ENCODE data around the gene ARID2. TPM values are rescaled to one million over a fixed set of nuclear protein-coding genes. Genes with fewer than 3 reads are reported as not detected.

Gene ARID2
- total and polyA plus RNA-seq, 2 of the 13 experiments (the other 11 are each of a cell fraction or from before 2014, with no cell fraction given) = 15.9 to 22.2 TPM

DNA sequence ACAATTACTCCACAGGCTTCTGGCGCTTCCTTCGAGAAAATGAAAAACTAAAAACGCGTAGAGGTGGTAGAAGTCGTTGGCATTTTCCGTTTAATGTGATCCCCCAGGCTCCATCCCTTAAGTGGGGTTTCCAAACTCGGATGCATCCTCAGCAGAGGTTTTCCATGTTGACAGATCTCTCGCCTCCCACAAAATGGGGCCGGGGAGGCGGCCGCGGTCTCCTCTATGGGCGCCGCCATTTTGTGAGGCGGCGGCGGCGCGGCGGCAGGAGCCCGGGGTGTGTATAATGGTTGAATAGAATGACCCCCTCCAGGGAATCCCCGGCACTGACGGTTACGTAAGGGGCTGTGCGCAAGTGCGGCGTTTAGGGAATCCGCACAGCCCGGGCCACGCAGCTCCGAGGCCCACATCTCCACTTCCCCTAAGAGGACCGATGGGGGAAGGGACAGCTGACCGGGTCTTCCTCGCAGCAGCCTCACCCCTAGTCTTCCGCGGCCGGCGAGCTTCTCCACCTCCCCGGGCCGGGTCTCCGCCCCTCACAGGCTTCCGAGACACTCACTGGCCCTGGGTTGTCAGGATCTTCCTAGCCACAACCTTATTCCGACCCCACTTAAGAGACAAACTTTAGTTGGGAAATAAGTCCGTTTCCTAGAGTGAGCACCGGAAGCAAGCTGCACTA is 2.1 kb upstream of the ARID2 start (continued):
- TF ChIP-seq, protein P1, sequence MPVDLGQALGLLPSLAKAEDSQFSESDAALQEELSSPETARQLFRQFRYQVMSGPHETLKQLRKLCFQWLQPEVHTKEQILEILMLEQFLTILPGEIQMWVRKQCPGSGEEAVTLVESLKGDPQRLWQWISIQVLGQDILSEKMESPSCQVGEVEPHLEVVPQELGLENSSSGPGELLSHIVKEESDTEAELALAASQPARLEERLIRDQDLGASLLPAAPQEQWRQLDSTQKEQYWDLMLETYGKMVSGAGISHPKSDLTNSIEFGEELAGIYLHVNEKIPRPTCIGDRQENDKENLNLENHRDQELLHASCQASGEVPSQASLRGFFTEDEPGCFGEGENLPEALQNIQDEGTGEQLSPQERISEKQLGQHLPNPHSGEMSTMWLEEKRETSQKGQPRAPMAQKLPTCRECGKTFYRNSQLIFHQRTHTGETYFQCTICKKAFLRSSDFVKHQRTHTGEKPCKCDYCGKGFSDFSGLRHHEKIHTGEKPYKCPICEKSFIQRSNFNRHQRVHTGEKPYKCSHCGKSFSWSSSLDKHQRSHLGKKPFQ (CRISPR knock-in tag; IDR thresholded peaks at IDR 0.05; ENCODE audit: insufficient replicate concordance) = peak; percentile 59
- TF ChIP-seq, protein P2, sequence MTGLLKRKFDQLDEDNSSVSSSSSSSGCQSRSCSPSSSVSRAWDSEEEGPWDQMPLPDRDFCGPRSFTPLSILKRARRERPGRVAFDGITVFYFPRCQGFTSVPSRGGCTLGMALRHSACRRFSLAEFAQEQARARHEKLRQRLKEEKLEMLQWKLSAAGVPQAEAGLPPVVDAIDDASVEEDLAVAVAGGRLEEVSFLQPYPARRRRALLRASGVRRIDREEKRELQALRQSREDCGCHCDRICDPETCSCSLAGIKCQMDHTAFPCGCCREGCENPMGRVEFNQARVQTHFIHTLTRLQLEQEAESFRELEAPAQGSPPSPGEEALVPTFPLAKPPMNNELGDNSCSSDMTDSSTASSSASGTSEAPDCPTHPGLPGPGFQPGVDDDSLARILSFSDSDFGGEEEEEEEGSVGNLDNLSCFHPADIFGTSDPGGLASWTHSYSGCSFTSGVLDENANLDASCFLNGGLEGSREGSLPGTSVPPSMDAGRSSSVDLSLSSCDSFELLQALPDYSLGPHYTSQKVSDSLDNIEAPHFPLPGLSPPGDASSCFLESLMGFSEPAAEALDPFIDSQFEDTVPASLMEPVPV (CRISPR knock-in tag; IDR thresholded peaks at IDR 0.05) = 0 out of 2 replicates have a peak, but pooled peaks have one; percentile 28
- TF ChIP-seq ZBTB7B (CRISPR knock-in tag; IDR thresholded peaks at IDR 0.05) (peak; percentile 55; the same call in 1 of the 2 replicates), ZKSCAN5 (CRISPR knock-in tag; IDR thresholded peaks at IDR 0.05) (no peak), CEBPB (IDR thresholded peaks at IDR 0.05; ENCODE audit: borderline replicate concordance, low read depth, low read length) (peak; percentile 50), ZNF30 (CRISPR knock-in tag; IDR thresholded peaks at IDR 0.05) (0 out of 2 replicates have a peak, but pooled peaks have one; percentile 13), BRD4 (CRISPR knock-in tag; IDR thresholded peaks at IDR 0.05) (peak; percentile 61), SNAPC2 (CRISPR knock-in tag; IDR thresholded peaks at IDR 0.05) (0 out of 2 replicates have a peak, but pooled peaks have one; percentile 48)
- TF ChIP-seq, protein P3, sequence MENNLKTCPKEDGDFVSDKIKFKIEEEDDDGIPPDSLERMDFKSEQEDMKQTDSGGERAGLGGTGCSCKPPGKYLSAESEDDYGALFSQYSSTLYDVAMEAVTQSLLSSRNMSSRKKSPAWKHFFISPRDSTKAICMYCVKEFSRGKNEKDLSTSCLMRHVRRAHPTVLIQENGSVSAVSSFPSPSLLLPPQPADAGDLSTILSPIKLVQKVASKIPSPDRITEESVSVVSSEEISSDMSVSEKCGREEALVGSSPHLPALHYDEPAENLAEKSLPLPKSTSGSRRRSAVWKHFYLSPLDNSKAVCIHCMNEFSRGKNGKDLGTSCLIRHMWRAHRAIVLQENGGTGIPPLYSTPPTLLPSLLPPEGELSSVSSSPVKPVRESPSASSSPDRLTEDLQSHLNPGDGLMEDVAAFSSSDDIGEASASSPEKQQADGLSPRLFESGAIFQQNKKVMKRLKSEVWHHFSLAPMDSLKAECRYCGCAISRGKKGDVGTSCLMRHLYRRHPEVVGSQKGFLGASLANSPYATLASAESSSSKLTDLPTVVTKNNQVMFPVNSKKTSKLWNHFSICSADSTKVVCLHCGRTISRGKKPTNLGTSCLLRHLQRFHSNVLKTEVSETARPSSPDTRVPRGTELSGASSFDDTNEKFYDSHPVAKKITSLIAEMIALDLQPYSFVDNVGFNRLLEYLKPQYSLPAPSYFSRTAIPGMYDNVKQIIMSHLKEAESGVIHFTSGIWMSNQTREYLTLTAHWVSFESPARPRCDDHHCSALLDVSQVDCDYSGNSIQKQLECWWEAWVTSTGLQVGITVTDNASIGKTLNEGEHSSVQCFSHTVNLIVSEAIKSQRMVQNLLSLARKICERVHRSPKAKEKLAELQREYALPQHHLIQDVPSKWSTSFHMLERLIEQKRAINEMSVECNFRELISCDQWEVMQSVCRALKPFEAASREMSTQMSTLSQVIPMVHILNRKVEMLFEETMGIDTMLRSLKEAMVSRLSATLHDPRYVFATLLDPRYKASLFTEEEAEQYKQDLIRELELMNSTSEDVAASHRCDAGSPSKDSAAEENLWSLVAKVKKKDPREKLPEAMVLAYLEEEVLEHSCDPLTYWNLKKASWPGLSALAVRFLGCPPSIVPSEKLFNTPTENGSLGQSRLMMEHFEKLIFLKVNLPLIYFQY (CRISPR knock-in tag; IDR thresholded peaks at IDR 0.05; ENCODE audit: borderline replicate concordance) = peak; percentile 74; the same call in 1 of the 2 replicates
- TF ChIP-seq, protein P4, sequence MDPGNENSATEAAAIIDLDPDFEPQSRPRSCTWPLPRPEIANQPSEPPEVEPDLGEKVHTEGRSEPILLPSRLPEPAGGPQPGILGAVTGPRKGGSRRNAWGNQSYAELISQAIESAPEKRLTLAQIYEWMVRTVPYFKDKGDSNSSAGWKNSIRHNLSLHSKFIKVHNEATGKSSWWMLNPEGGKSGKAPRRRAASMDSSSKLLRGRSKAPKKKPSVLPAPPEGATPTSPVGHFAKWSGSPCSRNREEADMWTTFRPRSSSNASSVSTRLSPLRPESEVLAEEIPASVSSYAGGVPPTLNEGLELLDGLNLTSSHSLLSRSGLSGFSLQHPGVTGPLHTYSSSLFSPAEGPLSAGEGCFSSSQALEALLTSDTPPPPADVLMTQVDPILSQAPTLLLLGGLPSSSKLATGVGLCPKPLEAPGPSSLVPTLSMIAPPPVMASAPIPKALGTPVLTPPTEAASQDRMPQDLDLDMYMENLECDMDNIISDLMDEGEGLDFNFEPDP (CRISPR knock-in tag; conservative IDR thresholded peaks at IDR 0.05) = no peak
- TF ChIP-seq, protein P5, sequence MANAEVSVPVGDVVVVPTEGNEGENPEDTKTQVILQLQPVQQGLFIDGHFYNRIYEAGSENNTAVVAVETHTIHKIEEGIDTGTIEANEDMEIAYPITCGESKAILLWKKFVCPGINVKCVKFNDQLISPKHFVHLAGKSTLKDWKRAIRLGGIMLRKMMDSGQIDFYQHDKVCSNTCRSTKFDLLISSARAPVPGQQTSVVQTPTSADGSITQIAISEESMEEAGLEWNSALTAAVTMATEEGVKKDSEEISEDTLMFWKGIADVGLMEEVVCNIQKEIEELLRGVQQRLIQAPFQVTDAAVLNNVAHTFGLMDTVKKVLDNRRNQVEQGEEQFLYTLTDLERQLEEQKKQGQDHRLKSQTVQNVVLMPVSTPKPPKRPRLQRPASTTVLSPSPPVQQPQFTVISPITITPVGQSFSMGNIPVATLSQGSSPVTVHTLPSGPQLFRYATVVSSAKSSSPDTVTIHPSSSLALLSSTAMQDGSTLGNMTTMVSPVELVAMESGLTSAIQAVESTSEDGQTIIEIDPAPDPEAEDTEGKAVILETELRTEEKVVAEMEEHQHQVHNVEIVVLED (CRISPR knock-in tag; IDR thresholded peaks at IDR 0.05; ENCODE audit: borderline replicate concordance) = peak; percentile 63; the same call in 1 of the 2 replicates
- TF ChIP-seq, protein P6, sequence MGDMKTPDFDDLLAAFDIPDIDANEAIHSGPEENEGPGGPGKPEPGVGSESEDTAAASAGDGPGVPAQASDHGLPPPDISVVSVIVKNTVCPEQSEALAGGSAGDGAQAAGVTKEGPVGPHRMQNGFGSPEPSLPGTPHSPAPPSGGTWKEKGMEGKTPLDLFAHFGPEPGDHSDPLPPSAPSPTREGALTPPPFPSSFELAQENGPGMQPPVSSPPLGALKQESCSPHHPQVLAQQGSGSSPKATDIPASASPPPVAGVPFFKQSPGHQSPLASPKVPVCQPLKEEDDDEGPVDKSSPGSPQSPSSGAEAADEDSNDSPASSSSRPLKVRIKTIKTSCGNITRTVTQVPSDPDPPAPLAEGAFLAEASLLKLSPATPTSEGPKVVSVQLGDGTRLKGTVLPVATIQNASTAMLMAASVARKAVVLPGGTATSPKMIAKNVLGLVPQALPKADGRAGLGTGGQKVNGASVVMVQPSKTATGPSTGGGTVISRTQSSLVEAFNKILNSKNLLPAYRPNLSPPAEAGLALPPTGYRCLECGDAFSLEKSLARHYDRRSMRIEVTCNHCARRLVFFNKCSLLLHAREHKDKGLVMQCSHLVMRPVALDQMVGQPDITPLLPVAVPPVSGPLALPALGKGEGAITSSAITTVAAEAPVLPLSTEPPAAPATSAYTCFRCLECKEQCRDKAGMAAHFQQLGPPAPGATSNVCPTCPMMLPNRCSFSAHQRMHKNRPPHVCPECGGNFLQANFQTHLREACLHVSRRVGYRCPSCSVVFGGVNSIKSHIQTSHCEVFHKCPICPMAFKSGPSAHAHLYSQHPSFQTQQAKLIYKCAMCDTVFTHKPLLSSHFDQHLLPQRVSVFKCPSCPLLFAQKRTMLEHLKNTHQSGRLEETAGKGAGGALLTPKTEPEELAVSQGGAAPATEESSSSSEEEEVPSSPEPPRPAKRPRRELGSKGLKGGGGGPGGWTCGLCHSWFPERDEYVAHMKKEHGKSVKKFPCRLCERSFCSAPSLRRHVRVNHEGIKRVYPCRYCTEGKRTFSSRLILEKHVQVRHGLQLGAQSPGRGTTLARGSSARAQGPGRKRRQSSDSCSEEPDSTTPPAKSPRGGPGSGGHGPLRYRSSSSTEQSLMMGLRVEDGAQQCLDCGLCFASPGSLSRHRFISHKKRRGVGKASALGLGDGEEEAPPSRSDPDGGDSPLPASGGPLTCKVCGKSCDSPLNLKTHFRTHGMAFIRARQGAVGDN (CRISPR knock-in tag; IDR thresholded peaks at IDR 0.05) = peak; percentile 81

Data from HepG2 (cell line).